HepG2 (cell line): Measurements from ENCODE around the gene IL1RAP. TPM values are rescaled to one million over a fixed set of nuclear protein-coding genes. Genes with fewer than 3 reads are reported as not detected.

Experiments
- ATF2 ChIP-seq: sonication (generic); formaldehyde crosslinking; IDR thresholded peaks from 2 replicates; pipeline ENCODE4 v1.4.0; 2020; ENCODE audit warnings: missing genetic modification reagents
- ELK4 ChIP-seq: sonication (generic); formaldehyde crosslinking; IDR thresholded peaks from 2 replicates; pipeline ENCODE4 v1.9.0; 2021; ENCODE audit warnings: missing genetic modification reagents, borderline replicate concordance
- MLLT10 ChIP-seq: sonication (generic); formaldehyde crosslinking; IDR thresholded peaks from 2 replicates; pipeline ENCODE4 v1.4.0; 2020; ENCODE audit warnings: missing genetic modification reagents
- NCOA2 ChIP-seq: sonication (generic); formaldehyde crosslinking; IDR thresholded peaks from 2 replicates; pipeline ENCODE4 v1.8.0; 2022; ENCODE audit warnings: inconsistent platforms
- NFYC ChIP-seq: IDR thresholded peaks from 2 replicates; pipeline ENCODE4 v1.6.1; 2016; ENCODE audit warnings: missing genetic modification reagents, missing compliant biosample characterization
- PAXIP1 ChIP-seq: sonication (generic); formaldehyde crosslinking; conservative IDR thresholded peaks from 2 replicates; pipeline ENCODE4 v1.4.0; 2020; ENCODE audit warnings: mild to moderate bottlenecking, missing genetic modification reagents, moderate library complexity
- RXRA ChIP-seq: sonication (generic); formaldehyde crosslinking; IDR thresholded peaks from 2 replicates; pipeline ENCODE4 v1.5.1; 2020; ENCODE audit warnings: missing genetic modification reagents
- TCF7L2 ChIP-seq: IDR thresholded peaks from 2 replicates; pipeline ENCODE4 v1.6.1; 2011; ENCODE audit warnings: mild to moderate bottlenecking, low read depth, low read length, moderate library complexity
- ZNF251 ChIP-seq: sonication (generic); formaldehyde crosslinking; IDR thresholded peaks from 2 replicates; pipeline ENCODE4 v1.9.0; 2021; ENCODE audit warnings: mild to moderate bottlenecking, missing genetic modification reagents
- ZNF317 ChIP-seq: sonication (generic); formaldehyde crosslinking; IDR thresholded peaks from 2 replicates; pipeline ENCODE4 v1.5.0; 2020; ENCODE audit warnings: mild to moderate bottlenecking, missing genetic modification reagents
- ZNF589 ChIP-seq: sonication (generic); formaldehyde crosslinking; conservative IDR thresholded peaks from 2 replicates; pipeline ENCODE4 v1.8.0; 2022; ENCODE audit warnings: mild to moderate bottlenecking, moderate library complexity, missing genetic modification reagents
- ZNF616 ChIP-seq: sonication (generic); formaldehyde crosslinking; IDR thresholded peaks from 2 replicates; pipeline ENCODE4 v1.5.0; 2020; ENCODE audit warnings: low read depth, mild to moderate bottlenecking, missing genetic modification reagents
- polyA plus RNA-seq, 8 experiments: library from polyadenylated mRNA; depleted of rRNA in 3 of 8; stranded (reverse) in 7 of 8; unstranded in 1 of 8; fragments of >200 nt; fragmentation: Illumina TruSeq in 4 of 8; extraction: Trizol in 4 of 8; gene quantifications; 2 replicates each; pipeline versions ENCODE4 v1.2.1 to v1.2.3, GENCODE V29; 2011 to 2016; ENCODE audit warnings: low read depth in 4 of 8, missing spikeins in 1 of 8, mixed read lengths in 1 of 8; ENCODE audit not compliant: insufficient read depth in 1 of 8
- total RNA-seq, 5 experiments: library from RNA; depleted of rRNA; stranded (reverse); fragments of >200 nt; fragmentation: Illumina TruSeq; extraction: Trizol; gene quantifications; 2 replicates each; pipeline ENCODE4 v1.2.3, GENCODE V29; 2016; ENCODE audit warnings: low read depth in 1 of 5

Gene IL1RAP
- total and polyA plus RNA-seq, 2 of the 13 experiments (the other 11 are each of a cell fraction or from before 2014, with no cell fraction given), result 18.3 to 54.9 TPM

- TF ChIP-seq PAXIP1 (CRISPR knock-in tag), result peak; percentile 86
- peak; percentile 88 for TF ChIP-seq ZNF317 (CRISPR knock-in tag)
- no peak for TF ChIP-seq ZNF251
- no peak for TF ChIP-seq ZNF589
- no peak for TF ChIP-seq ELK4 (CRISPR knock-in tag)
- TF ChIP-seq MLLT10, result no peak
- peak; percentile 71; the same call in 1 of the 2 replicates for TF ChIP-seq TCF7L2
- TF ChIP-seq ATF2 (CRISPR knock-in tag), result peak; percentile 75
- TF ChIP-seq RXRA (CRISPR knock-in tag), result no peak; the same call in 1 of the 2 replicates
- TF ChIP-seq NCOA2 (CRISPR knock-in tag), result peak; percentile 92
- no peak for TF ChIP-seq ZNF616
- no peak; the same call in 1 of the 2 replicates for TF ChIP-seq NFYC (CRISPR knock-in tag)
These were observed 21.1 kb downstream of the IL1RAP start (continued) for GRCh38 chr3:190534986-190535385.
